Large intestine (tissue), 3 donors: ENCODE results near the gene KPNA1. TPM values are rescaled to one million over a fixed set of nuclear protein-coding genes. Genes with fewer than 3 reads are reported as not detected.

Source experiments
- DNase-seq, 2 donors: peaks; one replicate each; pipeline versions ENCODE4 v3.0.0 to v3.0.0-alpha.2; 2013
- H3K27ac ChIP-seq: one replicate; pipeline ENCODE4 v1.5.1; 2013; ENCODE audit warnings: low read length
- H3K27me3 ChIP-seq: 2 replicates; pipeline ENCODE4 v1.6.1; 2013; ENCODE audit warnings: low read length; ENCODE audit not compliant: control insufficient read depth, insufficient read depth
- H3K36me3 ChIP-seq: 2 replicates; pipeline ENCODE4 v1.6.1; 2013; ENCODE audit warnings: low read length; ENCODE audit not compliant: control insufficient read depth, insufficient read depth
- H3K4me1 ChIP-seq: one replicate; pipeline ENCODE4 v1.6.1; 2013; ENCODE audit warnings: low read length; ENCODE audit not compliant: control insufficient read depth, insufficient read depth
- H3K4me3 ChIP-seq: one replicate; pipeline ENCODE4 v1.5.1; 2013; ENCODE audit warnings: low read length
- H3K9me3 ChIP-seq: one replicate; pipeline ENCODE4 v1.6.1; 2013; ENCODE audit warnings: mild to moderate bottlenecking, low read depth, low read length, moderate library complexity; ENCODE audit not compliant: control insufficient read depth
- WGBS: methylation state at CpG from one replicate; pipeline ENCODE4 v1.1.5; 2013; ENCODE audit warnings: low lambda C conversion rate; ENCODE audit not compliant: insufficient coverage; 5-methylcytosine and 5-hydroxymethylcytosine counted together
- polyA plus RNA-seq: library from polyadenylated mRNA; unstranded; fragments of 120-200 nt; gene quantifications from one replicate; pipeline ENCODE4 v1.2.1, GENCODE V29; 2013

KPNA1 gene
- polyA plus RNA-seq, 1 donor: 35.0 TPM

DNA sequence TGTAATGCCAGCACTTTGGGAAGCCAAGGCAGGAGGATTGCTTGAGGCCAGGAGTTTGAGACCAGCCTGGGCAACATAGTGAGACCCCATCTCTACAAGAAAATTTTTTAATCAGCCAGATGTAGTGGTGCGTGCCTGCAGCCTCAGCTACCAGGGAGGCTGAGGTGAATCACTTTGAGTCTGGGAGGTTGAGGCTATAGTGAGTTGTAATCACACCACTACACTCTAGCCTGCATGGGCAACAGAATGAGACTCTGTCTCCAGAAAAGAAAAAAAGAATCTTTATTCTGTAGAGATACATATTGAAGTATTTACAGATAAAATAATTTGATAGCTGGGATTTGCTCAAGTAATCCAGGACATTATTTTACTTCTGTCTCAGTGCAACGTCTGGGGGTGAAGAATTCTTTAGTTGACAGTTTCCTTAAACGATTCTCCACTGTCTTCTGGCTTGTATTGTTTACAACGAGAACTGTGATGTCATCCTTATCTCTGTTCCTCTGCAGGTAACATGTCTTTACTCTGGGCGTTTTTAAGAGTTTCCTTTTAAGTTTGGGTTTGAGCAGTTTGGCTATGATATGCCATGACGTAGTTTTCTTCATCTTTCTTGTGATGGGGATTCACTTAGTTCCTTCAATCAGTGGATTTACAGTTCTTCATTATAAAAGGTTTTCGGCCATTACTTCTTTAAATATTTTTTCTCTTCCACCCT is 26.3 kb downstream of the KPNA1 start:
- no peak for DNase-seq
- Histone ChIP-seq H3K9me3 (no peaks in the 10 kb centered on the region), H3K27me3 (no peaks in the 10 kb centered on the region), H3K27ac (no peak overlapping the region), H3K4me1 (no peaks in the 10 kb centered on the region), H3K4me3 (no peak overlapping the region), H3K36me3 (peaks cover 10% of the 10 kb centered on the region)
- 43% methylated on average over 3 of the region's 7 CpGs for WGBS

DNA sequence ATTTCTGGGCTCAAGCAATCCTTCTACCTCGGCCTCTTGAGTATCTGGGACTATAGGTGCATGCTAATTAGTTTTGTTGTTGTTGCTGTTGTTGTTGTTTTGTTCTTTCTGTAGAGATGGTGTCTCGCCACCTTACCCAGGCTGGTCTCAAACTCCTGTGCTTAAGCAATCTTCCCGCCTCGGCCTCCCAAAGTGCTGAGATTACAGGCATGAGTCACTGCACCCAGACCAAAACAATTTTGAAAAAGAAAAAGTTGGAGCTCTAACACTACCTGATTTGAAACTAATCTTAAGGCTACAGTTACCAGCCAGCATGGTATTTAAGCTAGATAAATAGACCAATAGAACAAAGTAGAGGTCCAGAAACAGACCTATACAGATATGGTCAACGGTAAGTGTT is 29.8 kb downstream of the KPNA1 start:
- Histone ChIP-seq H3K4me3 (no peak overlapping the region), H3K36me3 (peaks cover 5% of the 10 kb centered on the region), H3K9me3 (no peaks in the 10 kb centered on the region), H3K27me3 (no peaks in the 10 kb centered on the region), H3K27ac (no peak overlapping the region), H3K4me1 (no peaks in the 10 kb centered on the region)
- DNase-seq: no peak
- no CpG with 5 or more reads among the region's 5 CpGs for WGBS

DNA sequence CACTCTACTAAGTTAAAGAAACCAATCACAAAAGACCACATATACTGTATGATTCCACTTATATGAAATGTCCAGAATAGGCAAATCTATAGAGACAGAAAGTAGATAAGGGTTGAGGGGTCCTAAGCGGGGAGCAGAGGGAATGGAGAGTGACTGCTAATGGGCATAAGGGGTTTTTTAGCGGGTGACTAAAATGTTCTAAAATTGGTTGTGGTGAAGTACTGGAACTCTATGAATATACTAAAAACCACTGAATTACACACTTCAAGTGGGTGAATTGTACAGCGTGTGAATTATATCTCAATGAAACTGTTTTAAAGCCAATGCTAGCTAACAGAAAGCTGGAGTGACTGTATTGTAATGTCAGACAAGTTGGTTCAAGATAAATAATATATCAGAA is 33.3 kb downstream of the KPNA1 start:
- Histone ChIP-seq H3K9me3 (no peaks in the 10 kb centered on the region), H3K4me1 (no peaks in the 10 kb centered on the region), H3K27me3 (no peaks in the 10 kb centered on the region), H3K4me3 (no peak overlapping the region), H3K27ac (no peak overlapping the region), H3K36me3 (peaks cover 2% of the 10 kb centered on the region)
- 92% methylated on average over 2 of the region's 3 CpGs for WGBS
- no peak for DNase-seq

DNA sequence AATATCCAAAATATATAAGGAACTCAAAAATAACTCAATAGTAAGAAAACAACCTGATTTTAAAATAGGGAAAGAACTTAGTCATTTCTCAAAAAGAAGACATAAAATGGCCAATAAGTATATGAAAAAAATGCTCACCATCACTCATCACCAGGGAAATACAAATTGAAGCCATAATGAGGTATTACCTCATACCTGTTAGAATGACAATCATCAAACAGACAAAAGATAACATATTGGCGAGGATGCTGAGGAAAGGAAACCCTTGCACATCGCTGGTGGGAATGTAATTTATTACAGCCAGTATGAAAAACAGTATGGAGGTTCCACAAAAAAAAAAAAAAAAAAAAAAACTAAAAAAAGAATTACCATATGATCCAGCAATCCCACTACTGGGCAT is 38.2 kb downstream of the KPNA1 start:
- no peaks in the 10 kb centered on the region for H3K9me3 ChIP-seq
- H3K36me3 ChIP-seq: no peaks in the 10 kb centered on the region
- no peak overlapping the region for H3K27ac ChIP-seq
- H3K4me1 ChIP-seq: no peaks in the 10 kb centered on the region
- no peak overlapping the region for H3K4me3 ChIP-seq
- H3K27me3 ChIP-seq: no peaks in the 10 kb centered on the region
- DNase-seq: no peak
- WGBS: 92% methylated on average over 2 of the region's 2 CpGs

DNA sequence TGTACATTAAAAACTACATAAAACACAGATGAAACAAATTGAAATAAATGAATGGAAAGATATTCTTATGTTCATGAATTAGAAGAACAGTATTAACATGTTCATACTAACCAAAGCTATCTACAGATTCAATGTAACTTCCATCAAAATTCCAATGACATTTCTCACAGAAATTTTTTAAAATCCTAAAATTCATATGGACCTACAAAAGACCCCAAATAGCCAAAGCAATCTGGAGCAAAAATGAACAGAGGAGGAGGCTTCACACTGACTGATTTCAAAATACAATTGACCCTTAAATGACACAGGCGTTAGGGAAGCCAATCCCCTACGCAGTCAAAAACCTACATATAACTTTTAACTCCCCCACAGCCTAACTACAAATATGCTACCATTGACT is 39.4 kb downstream of the KPNA1 start:
- no peak overlapping the region for H3K27ac ChIP-seq
- no peaks in the 10 kb centered on the region for H3K9me3 ChIP-seq
- no peaks in the 10 kb centered on the region for H3K4me1 ChIP-seq
- no peaks in the 10 kb centered on the region for H3K27me3 ChIP-seq
- DNase-seq: no peak
- no CpG with 5 or more reads among the region's 2 CpGs for WGBS
- H3K4me3 ChIP-seq: no peak overlapping the region
- no peaks in the 10 kb centered on the region for H3K36me3 ChIP-seq

DNA sequence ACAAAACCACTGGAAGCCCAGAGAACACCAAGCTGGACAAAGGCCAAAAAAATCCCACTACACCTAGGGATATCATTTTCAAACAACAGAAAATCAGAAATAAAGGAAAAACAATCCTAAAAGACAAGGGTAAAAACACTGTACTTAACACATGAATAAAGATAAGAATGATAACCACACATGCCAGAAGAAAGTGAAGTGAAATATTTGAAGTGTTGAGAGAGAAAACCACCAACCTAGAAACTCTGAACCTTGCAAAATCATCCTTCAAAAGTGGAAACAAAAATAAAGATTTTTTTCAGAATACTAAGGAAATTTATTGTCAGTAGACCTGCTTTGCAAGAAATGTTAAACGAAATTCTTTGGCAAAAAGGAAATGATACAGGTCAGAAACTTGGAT is 45.1 kb downstream of the KPNA1 start:
- H3K4me1 ChIP-seq: peaks cover 11% of the 10 kb centered on the region
- DNase-seq: no peak

DNA sequence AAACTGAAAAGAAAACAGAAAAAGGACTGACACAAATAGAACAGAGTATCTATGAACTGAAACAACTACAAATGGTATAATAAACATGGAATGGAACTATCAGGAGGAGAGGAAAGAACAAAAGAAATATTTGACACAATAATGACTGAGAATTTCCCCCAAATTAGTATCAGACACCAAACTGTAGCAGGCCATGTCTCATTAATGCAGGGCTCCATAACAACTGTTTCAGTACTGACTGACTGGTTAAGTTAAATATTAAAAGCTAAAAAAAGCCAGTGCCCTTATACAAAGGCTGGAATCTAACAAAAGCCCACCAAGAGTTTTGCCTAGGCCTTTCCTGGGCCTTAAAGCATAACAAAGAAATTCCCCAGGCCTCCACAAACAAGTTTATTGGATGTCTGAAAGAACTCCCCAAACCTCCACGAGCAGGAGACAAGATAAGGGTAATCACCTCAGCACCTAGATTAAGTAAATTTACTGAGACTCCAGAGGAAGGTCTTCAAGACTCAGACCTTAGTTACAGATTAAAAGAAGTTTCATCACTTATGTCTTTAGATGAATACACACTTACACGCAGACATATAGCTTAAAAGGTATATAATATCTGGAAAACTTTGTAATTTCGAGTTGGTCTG is 45.7 kb downstream of the KPNA1 start:
- peak in 1 of 2 donors; percentile 24 for DNase-seq
- no CpG with 5 or more reads among the region's 3 CpGs for WGBS
- Histone ChIP-seq H3K4me3 (no peak overlapping the region), H3K9me3 (no peaks in the 10 kb centered on the region), H3K36me3 (peaks cover 7% of the 10 kb centered on the region), H3K27me3 (no peaks in the 10 kb centered on the region), H3K27ac (peak overlapping the region; percentile 33), H3K4me1 (peaks cover 11% of the 10 kb centered on the region)

More for the DNA sequence above, 45.1 kb downstream of the KPNA1 start:
- 50% methylated on average over 1 of the region's 1 CpG for WGBS
- Histone ChIP-seq H3K36me3 (peaks cover 7% of the 10 kb centered on the region), H3K27me3 (no peaks in the 10 kb centered on the region), H3K9me3 (no peaks in the 10 kb centered on the region), H3K27ac (peak overlapping the region; percentile 21), H3K4me3 (no peak overlapping the region)

DNA sequence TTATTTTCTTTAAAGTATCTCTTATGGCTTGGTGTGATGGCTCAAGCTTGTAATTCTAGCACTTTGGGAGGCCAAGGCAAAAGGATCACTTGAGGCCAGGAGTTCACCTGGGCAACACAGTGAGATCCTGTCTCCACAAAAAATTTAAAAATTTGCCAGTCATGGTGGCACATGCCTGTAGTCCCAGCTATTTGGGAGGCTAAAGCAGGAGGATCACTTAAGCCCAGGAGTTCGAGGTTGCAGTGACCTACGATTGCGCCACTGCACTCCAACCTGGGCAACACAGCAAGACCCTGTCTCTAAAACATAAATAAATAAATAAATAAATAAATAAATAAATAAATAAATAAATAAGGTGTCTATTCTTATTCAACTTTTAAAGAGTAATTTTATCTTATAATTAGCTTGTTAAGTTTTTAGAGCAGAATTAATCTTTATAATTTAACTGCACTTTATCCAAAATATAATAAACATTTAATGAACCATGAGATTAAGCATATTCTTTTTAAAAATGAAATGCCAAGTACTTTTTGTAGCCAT is 48.0 kb downstream of the KPNA1 start:
- WGBS: 100% methylated on average over 3 of the region's 3 CpGs
- peaks cover 10% of the 10 kb centered on the region for H3K36me3 ChIP-seq
- H3K27me3 ChIP-seq: no peaks in the 10 kb centered on the region
- no peaks in the 10 kb centered on the region for H3K9me3 ChIP-seq
- no peak overlapping the region for H3K27ac ChIP-seq
- no peak for DNase-seq
- peaks cover 11% of the 10 kb centered on the region for H3K4me1 ChIP-seq
- H3K4me3 ChIP-seq: no peak overlapping the region

DNA sequence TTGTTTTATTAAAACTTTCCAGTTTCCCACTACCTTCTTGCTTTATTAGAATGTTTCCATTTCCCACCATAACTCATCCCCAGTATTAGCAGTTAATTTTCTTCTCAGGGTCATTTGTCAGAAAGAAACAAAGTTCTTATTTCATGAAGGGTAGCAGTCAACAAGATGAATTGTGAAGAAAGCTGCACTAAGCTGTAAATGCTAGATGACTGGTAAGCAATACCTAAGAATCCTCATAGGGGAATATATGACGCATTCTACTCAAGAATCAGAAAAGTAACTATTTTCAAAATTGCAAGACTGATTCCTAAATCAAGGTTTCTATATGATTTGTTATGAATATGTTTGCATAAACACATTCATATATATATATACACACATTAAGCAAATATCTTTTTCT is 50.1 kb downstream of the KPNA1 start:
- no peak overlapping the region for H3K27ac ChIP-seq
- H3K27me3 ChIP-seq: no peaks in the 10 kb centered on the region
- no peak overlapping the region for H3K4me3 ChIP-seq
- peaks cover 10% of the 10 kb centered on the region for H3K36me3 ChIP-seq
- no CpG with 5 or more reads among the region's 1 CpG for WGBS
- H3K4me1 ChIP-seq: peaks cover 11% of the 10 kb centered on the region
- no peaks in the 10 kb centered on the region for H3K9me3 ChIP-seq
- no peak for DNase-seq

DNA sequence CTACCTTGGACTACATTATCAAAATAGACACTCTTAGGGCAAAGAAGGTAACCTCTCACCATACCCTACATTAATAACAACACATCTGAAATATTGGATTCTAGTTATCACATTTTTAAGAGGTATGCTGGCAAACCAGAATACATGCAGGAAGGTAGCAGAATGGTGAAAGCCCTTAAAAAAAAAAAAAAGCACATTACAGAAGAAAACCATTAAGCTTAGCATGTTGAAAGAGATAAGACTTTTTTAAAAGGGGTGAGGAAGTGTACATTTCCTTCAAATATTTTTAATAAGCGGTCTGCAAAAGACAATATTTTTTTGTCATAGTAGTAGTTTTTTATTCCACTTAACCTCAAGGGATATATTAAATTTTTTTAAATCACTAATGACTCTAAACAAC is 52.3 kb downstream of the KPNA1 start:
- Histone ChIP-seq H3K4me3 (no peak overlapping the region), H3K36me3 (peaks cover 27% of the 10 kb centered on the region), H3K9me3 (no peaks in the 10 kb centered on the region), H3K27me3 (no peaks in the 10 kb centered on the region), H3K27ac (no peak overlapping the region), H3K4me1 (no peaks in the 10 kb centered on the region)
- DNase-seq: no peak
- 100% methylated on average over 1 of the region's 1 CpG for WGBS
